OCI-LY7 (cell line): ENCODE measurements around the gene BFSP2. TPM values are rescaled to one million over a fixed set of nuclear protein-coding genes. Genes with fewer than 3 reads are reported as not detected.

Experiments
- BruUV-seq: library from RNA; stranded (reverse); fragments of 400-500 nt; replicated peaks from 2 replicates; lab custom pipeline; 2021; lab: Mats Ljungman, UMichigan
- CTCF ChIA-PET: fragments of 300-600 bp; sonication (Branson Sonifier 250); formaldehyde crosslinking; loops from one replicate; lab custom pipeline; 2022; ENCODE audit warnings: antibody characterized with exemption; ENCODE audit not compliant: unreplicated experiment; lab: Charles Lee
- POLR2A ChIA-PET: fragments of 300-600 bp; sonication (Branson Sonifier 250); formaldehyde crosslinking; loops from one replicate; lab custom pipeline; 2022; ENCODE audit warnings: antibody characterized with exemption; lab: Charles Lee
- DNase-seq: peaks from one replicate; pipeline ENCODE4 v3.0.0-alpha.2; 2015; ENCODE audit warnings: low spot score
- H2AFZ ChIP-seq: fragments of 200-600 bp; sonication (generic), shearing (Covaris generic); 2 replicates; pipeline ENCODE4 v1.6.1; 2014; ENCODE audit warnings: mild to moderate bottlenecking, antibody characterized with exemption, low read length, moderate library complexity
- H3K27ac ChIP-seq: fragments of 200-600 bp; sonication (generic); 2 replicates; pipeline ENCODE4 v1.5.1; 2014; ENCODE audit warnings: mixed run types, low read depth, mild to moderate bottlenecking, moderate library complexity, low read length, inconsistent platforms; ENCODE audit not compliant: poor library complexity, severe bottlenecking
- H3K36me3 ChIP-seq: fragments of 200-600 bp; sonication (generic); 2 replicates; pipeline ENCODE4 v1.6.1; 2014; ENCODE audit warnings: mild to moderate bottlenecking, antibody characterized with exemption, low read length, moderate library complexity, mixed read lengths; ENCODE audit not compliant: insufficient read depth
- H3K4me1 ChIP-seq: fragments of 200-600 bp; sonication (generic); 2 replicates; pipeline ENCODE4 v1.5.1; 2014; ENCODE audit warnings: mild to moderate bottlenecking, low read length; ENCODE audit not compliant: insufficient read depth, poor library complexity, severe bottlenecking
- H3K4me2 ChIP-seq: fragments of 200-600 bp; sonication (generic); 2 replicates; pipeline ENCODE4 v1.6.1; 2014; ENCODE audit warnings: mild to moderate bottlenecking, low read length
- H3K4me3 ChIP-seq: fragments of 200-600 bp; sonication (generic); 2 replicates; pipeline ENCODE4 v1.5.1; 2014; ENCODE audit warnings: mild to moderate bottlenecking, low read depth, low read length; ENCODE audit not compliant: poor library complexity, severe bottlenecking
- H3K79me2 ChIP-seq: fragments of 200-600 bp; sonication (generic); 2 replicates; pipeline ENCODE4 v1.6.1; 2016; ENCODE audit warnings: low read depth, mild to moderate bottlenecking, low read length, moderate library complexity, mixed read lengths; ENCODE audit not compliant: insufficient read depth
- H3K9me2 ChIP-seq: fragments of 200-600 bp; sonication (generic); 2 replicates; pipeline ENCODE4 v1.6.1; 2016; ENCODE audit warnings: mild to moderate bottlenecking, low read length, mixed read lengths; ENCODE audit not compliant: insufficient read depth
- H3K9me3 ChIP-seq: fragments of 200-600 bp; sonication (generic); 2 replicates; pipeline ENCODE4 v1.6.1; 2014; ENCODE audit warnings: mild to moderate bottlenecking, mixed run types, low read length, mixed read lengths
- H4K20me1 ChIP-seq: fragments of 200-600 bp; sonication (generic); 2 replicates; pipeline ENCODE4 v1.6.1; 2014; ENCODE audit warnings: mild to moderate bottlenecking, antibody characterized with exemption, low read length, moderate library complexity, mixed read lengths; ENCODE audit not compliant: insufficient read depth
- EZH2phosphoT487 ChIP-seq: fragments of 200-600 bp; sonication (generic); IDR thresholded peaks from 2 replicates; pipeline ENCODE4 v1.6.1; 2018; ENCODE audit warnings: low read depth, borderline replicate concordance, mild to moderate bottlenecking, mixed run types, antibody characterized with exemption, low read length, moderate library complexity, mixed read lengths
- intact Hi-C: fragments of 100-400 bp; cut with micrococcal nuclease; formaldehyde crosslinking; loops from one replicate; pipeline ENCODE4 v1.10.0; 2022; ENCODE audit not compliant: unreplicated experiment
- total RNA-seq, 2 experiments: library from RNA; depleted of rRNA in 1 of 2; stranded (reverse); fragments of >200 nt in 1 of 2; shearing (Covaris generic) in 1 of 2; gene quantifications; 2 replicates each; pipeline ENCODE4 v1.2.3, GENCODE V29; 2014 to 2022
- TF ChIP-seq, protein P1 (sequence below): fragments of 200-600 bp; sonication (generic); conservative IDR thresholded peaks from 2 replicates; pipeline ENCODE4 v1.5.1; 2014; ENCODE audit warnings: mild to moderate bottlenecking, antibody characterized with exemption, low read length, moderate library complexity, mixed read lengths

BFSP2 gene
- total RNA-seq, 2 experiments from 2014 or later = 11.7 to 25.1 TPM

DNA sequence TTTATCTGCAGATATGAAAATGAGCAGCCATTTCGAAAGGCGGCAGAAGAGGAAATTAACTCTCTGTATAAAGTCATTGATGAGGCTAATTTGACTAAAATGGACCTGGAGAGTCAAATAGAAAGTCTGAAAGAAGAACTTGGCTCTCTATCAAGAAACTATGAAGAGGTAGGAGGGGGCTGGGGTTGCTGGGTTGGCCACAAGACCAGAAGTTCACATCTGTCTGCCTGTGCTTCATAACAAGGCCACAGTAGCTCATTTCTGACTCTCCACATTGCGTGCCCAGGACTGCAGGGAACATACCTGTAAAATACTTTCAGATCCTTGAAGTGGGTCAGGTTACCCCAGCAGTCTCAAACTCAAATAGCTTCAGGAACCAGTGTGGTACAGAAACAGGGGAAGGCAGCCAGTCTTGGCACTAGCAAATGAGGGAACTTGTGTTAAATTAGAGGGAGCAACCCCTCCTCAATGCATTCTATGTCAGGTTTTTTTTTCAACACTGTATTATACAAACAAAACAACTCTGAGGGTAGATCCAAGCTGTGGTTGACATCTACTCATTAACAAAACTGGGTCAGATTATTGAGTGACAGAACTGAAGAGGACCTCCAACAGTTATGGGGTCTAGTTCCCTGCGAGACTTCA is 48.7 kb downstream of the BFSP2 start:
- peak overlapping the region; percentile 4; the same call in 1 of the 2 replicates for H2AFZ ChIP-seq
- no peaks in the 10 kb centered on the region; the same call in 1 of the 2 replicates for H3K79me2 ChIP-seq
- peak overlapping the region; percentile 58 for H3K4me3 ChIP-seq
- H3K4me2 ChIP-seq = peak overlapping the region; percentile 91
- intact Hi-C loops = loop anchor here (1.0 kb wide), 2 partner anchors 18 to 125 kb away; partner anchors contain the start of gene CDV3
- DNase-seq = peak; percentile 84
- no peaks in the 10 kb centered on the region for H3K9me2 ChIP-seq
- H4K20me1 ChIP-seq = no peaks in the 10 kb centered on the region
- H3K4me1 ChIP-seq = peaks cover 86% of the 10 kb centered on the region
- POLR2A ChIA-PET = interaction anchor here (1.0 to 13.5 kb wide), 9 partner anchors 8 to 137 kb away, joined by 3 to 176 read pairs (median 13); partner anchors contain the start of gene CDV3
- CTCF ChIA-PET = interaction anchor here (0.7 to 2.1 kb wide), 8 partner anchors 8 to 121 kb away, joined by 3 to 9 read pairs (median 6); no protein-coding TSS in a partner anchor
- no peaks in the 10 kb centered on the region for H3K9me3 ChIP-seq
- no peak for TF ChIP-seq EZH2phosphoT487
- TF ChIP-seq, protein P1, sequence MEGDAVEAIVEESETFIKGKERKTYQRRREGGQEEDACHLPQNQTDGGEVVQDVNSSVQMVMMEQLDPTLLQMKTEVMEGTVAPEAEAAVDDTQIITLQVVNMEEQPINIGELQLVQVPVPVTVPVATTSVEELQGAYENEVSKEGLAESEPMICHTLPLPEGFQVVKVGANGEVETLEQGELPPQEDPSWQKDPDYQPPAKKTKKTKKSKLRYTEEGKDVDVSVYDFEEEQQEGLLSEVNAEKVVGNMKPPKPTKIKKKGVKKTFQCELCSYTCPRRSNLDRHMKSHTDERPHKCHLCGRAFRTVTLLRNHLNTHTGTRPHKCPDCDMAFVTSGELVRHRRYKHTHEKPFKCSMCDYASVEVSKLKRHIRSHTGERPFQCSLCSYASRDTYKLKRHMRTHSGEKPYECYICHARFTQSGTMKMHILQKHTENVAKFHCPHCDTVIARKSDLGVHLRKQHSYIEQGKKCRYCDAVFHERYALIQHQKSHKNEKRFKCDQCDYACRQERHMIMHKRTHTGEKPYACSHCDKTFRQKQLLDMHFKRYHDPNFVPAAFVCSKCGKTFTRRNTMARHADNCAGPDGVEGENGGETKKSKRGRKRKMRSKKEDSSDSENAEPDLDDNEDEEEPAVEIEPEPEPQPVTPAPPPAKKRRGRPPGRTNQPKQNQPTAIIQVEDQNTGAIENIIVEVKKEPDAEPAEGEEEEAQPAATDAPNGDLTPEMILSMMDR = no peak
- H3K36me3 ChIP-seq = no peaks in the 10 kb centered on the region
- H3K27ac ChIP-seq = peak overlapping the region; percentile 84
- BruUV-seq = no TSS peak

DNA sequence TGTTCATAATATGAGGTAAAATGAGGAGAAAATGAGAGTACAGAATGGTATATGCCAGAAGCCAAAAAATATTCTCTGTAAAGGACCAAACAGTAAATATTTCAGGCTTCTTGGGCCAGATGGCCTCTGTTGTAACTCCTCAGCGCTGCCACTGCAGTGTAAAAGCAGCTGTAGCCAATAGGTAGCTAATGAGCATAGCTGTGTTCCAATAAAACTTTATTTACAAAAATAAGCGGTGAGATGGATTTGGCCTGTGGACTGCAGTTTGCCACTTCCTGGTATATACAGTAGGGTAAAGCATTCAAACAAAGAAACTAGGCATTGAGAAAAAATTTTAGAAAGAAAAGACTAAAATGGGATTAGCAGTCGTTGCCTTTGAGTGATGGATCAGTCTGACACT is 51.5 kb downstream of the BFSP2 start:
- no peak for TF ChIP-seq EZH2phosphoT487
- TF ChIP-seq, protein P1 = no peak
- no peaks in the 10 kb centered on the region; the same call in 1 of the 2 replicates for H3K79me2 ChIP-seq
- H3K4me3 ChIP-seq = no peak overlapping the region
- no peak overlapping the region for H2AFZ ChIP-seq
- H4K20me1 ChIP-seq = no peaks in the 10 kb centered on the region
- H3K27ac ChIP-seq = no peak overlapping the region
- H3K36me3 ChIP-seq = no peaks in the 10 kb centered on the region
- intact Hi-C loops = no loop called here
- H3K4me1 ChIP-seq = peaks cover 59% of the 10 kb centered on the region
- no peaks in the 10 kb centered on the region for H3K9me2 ChIP-seq
- no peak for DNase-seq
- no peak overlapping the region for H3K4me2 ChIP-seq
- POLR2A ChIA-PET = interaction anchor here (0.9 to 13.5 kb wide), 4 partner anchors 15 to 122 kb away, joined by 5 to 176 read pairs (median 7); partner anchors contain the start of gene CDV3
- H3K9me3 ChIP-seq = no peaks in the 10 kb centered on the region
- no TSS peak for BruUV-seq
- CTCF ChIA-PET = no interaction called here
